AG04450 (cell line): ENCODE measurements around the gene GSG1L. TPM values are rescaled to one million over a fixed set of nuclear protein-coding genes. Genes with fewer than 3 reads are reported as not detected.

Experiments
- CTCF ChIA-PET: fragments of 300-600, 350-600 bp; formaldehyde crosslinking; extraction: SDS; loops from one replicate; lab custom pipeline; 2022; ENCODE audit warnings: antibody characterized with exemption, inconsistent platforms; lab: Charles Lee
- POLR2A ChIA-PET: fragments of 350-600 bp; formaldehyde crosslinking; extraction: SDS; loops from one replicate; lab custom pipeline; 2021; ENCODE audit warnings: antibody characterized with exemption, inconsistent platforms; lab: Yijun Ruan, JAX
- DNase-seq: peaks from one replicate; pipeline ENCODE4 v3.0.0-alpha.2; 2011; ENCODE audit warnings: low read depth, low spot score
- H3K27ac ChIP-seq: one replicate; pipeline ENCODE4 v1.5.1; 2012; ENCODE audit warnings: low read depth, low read length, control low read depth
- H3K27me3 ChIP-seq: one replicate; pipeline ENCODE4 v1.6.0; 2012; ENCODE audit warnings: low read length; ENCODE audit not compliant: control insufficient read depth, insufficient read depth
- H3K4me3 ChIP-seq: 2 replicates; pipeline ENCODE4 v1.5.1; 2011; ENCODE audit warnings: mild to moderate bottlenecking, low read depth, low read length, control low read depth
- H3K9me3 ChIP-seq: 2 replicates; pipeline ENCODE4 v1.5.1; 2012; ENCODE audit warnings: low read length; ENCODE audit not compliant: control insufficient read depth, insufficient read depth
- polyA plus RNA-seq: library from polyadenylated mRNA; depleted of rRNA; stranded (reverse); fragments of >200 nt; gene quantifications from 2 replicates; pipeline ENCODE4 v1.2.3, GENCODE V29; 2011
- TF ChIP-seq, protein P1 (sequence below): IDR thresholded peaks from 2 replicates; pipeline ENCODE4 v1.5.1; 2011; ENCODE audit warnings: low read depth, low read length, control low read depth, inconsistent platforms

GSG1L gene
- polyA plus RNA-seq, 1 experiment = not detected

DNA sequence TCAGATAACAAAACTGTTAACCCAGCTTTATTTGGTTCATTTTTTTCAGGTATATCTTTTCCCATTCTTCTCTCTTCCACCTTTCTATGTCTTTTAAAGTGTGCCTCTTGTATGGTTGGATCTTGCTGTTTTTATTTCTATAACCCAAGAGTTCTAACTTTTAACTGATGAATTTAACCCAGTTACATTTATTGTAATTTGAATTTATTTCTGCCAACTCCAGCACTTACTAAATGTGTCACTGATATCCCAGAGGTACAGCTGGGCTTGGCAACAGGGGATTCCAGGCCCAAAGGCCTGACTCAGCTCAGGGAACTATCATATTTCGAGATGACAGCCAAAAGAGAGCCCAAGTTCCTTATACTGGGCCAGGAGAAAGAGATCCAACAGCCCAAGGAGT lies 200.1 kb downstream of the GSG1L start:
- TF ChIP-seq, protein P1, sequence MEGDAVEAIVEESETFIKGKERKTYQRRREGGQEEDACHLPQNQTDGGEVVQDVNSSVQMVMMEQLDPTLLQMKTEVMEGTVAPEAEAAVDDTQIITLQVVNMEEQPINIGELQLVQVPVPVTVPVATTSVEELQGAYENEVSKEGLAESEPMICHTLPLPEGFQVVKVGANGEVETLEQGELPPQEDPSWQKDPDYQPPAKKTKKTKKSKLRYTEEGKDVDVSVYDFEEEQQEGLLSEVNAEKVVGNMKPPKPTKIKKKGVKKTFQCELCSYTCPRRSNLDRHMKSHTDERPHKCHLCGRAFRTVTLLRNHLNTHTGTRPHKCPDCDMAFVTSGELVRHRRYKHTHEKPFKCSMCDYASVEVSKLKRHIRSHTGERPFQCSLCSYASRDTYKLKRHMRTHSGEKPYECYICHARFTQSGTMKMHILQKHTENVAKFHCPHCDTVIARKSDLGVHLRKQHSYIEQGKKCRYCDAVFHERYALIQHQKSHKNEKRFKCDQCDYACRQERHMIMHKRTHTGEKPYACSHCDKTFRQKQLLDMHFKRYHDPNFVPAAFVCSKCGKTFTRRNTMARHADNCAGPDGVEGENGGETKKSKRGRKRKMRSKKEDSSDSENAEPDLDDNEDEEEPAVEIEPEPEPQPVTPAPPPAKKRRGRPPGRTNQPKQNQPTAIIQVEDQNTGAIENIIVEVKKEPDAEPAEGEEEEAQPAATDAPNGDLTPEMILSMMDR = no peak
- Histone ChIP-seq H3K4me3 (no peak overlapping the region), H3K9me3 (peaks cover 15% of the 10 kb centered on the region), H3K27ac (no peak overlapping the region), H3K27me3 (no peaks in the 10 kb centered on the region)
- POLR2A ChIA-PET = no interaction called here
- CTCF ChIA-PET = no interaction called here
- DNase-seq = no peak

DNA sequence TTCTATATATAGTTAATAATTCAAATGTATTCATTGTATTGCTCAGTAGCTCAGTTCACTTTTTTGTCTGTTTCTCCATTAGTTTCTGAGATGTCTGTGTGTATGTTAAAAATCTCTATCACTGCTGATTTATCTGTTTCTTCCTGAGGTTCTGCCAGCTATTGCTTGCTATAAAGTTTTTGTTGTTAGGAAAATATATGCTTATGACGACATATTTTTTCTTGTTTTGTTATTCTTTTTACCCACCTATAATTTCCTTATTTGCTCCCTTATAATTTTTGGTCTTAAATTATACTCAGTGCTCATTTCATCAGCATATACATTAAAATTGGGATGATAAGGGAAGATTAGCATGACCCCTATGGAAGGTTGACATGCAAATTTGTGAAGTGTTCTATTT lies 200.6 kb downstream of the GSG1L start:
- TF ChIP-seq, protein P1 = no peak
- peaks cover 14% of the 10 kb centered on the region for H3K9me3 ChIP-seq
- H3K27ac ChIP-seq = no peak overlapping the region
- DNase-seq = no peak
- H3K27me3 ChIP-seq = no peaks in the 10 kb centered on the region
- no peak overlapping the region for H3K4me3 ChIP-seq
- CTCF ChIA-PET = no interaction called here
- POLR2A ChIA-PET = no interaction called here

DNA sequence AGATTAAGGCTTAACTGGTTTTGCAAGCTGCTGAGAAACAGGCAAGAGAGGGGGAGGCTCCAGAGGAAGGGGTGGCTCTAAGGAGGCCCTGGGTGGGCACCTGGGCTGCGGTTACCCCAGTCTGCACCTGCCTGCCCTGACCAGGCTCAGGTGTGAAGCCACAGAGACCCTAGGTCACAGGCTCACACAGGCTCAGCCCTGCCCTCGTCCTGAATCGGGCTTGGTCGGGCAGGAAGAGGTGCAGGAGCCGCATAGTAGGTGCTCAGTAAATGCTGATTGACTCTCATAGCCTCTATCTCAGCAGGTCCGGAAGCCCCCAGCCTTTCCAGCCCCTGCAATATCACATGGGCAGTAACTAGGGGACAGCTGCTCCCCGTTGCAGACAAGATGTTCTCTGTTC lies 203.4 kb downstream of the GSG1L start:
- no peak for DNase-seq
- CTCF ChIA-PET = no interaction called here
- Histone ChIP-seq H3K9me3 (peaks cover 6% of the 10 kb centered on the region), H3K27ac (no peak overlapping the region), H3K27me3 (peaks cover 2% of the 10 kb centered on the region), H3K4me3 (no peak overlapping the region)
- TF ChIP-seq, protein P1 = no peak
- POLR2A ChIA-PET = no interaction called here

GRCh38 chr16:27859020-27859419 lies 204.5 kb downstream of the GSG1L start:
- Histone ChIP-seq H3K27ac (no peak overlapping the region), H3K9me3 (peaks cover 6% of the 10 kb centered on the region), H3K27me3 (peaks cover 2% of the 10 kb centered on the region), H3K4me3 (no peak overlapping the region)
- TF ChIP-seq, protein P1 = no peak
- CTCF ChIA-PET = no interaction called here
- POLR2A ChIA-PET = no interaction called here
- no peak for DNase-seq

DNA sequence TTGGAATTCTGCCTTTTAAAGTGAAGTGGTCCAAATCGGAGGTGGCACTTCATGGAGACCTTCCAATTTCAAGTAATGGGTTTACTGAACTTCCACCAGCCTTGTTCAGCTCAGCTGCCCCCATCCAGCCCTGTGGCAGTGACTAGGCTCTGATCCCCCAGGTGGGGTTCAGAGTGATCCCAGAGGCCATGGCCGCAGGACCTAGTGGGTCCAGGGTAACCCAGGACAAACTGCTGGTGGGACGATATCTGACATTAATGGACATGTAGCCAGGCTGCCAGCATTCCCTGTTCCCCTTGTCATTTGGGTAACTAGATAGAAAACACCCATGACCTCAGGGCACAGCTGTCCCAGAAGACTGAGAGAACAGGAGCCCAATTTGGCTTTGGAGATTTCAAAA lies 209.9 kb downstream of the GSG1L start:
- no peak for DNase-seq
- Histone ChIP-seq H3K4me3 (no peak overlapping the region), H3K9me3 (no peaks in the 10 kb centered on the region), H3K27ac (no peak overlapping the region), H3K27me3 (peaks cover 2% of the 10 kb centered on the region)
- TF ChIP-seq, protein P1 = no peak
- ChIA-PET CTCF (no interaction called here), POLR2A (no interaction called here)
